Measurements from ENCODE around the gene PTPRN2.

- TF ChIP-seq NR2F1 (CRISPR knock-in tag; IDR thresholded peaks at IDR 0.05) (no peak), KDM4B (CRISPR knock-in tag; IDR thresholded peaks at IDR 0.05) (no peak), SP1 (IDR thresholded peaks at IDR 0.05) (no peak), SP1 (CRISPR knock-in tag; IDR thresholded peaks at IDR 0.05) (no peak), MLXIP (CRISPR knock-in tag; IDR thresholded peaks at IDR 0.05; ENCODE audit: borderline replicate concordance) (no peak), REST (IDR thresholded peaks at IDR 0.05; ENCODE audit: borderline replicate concordance in 1 of 2, low read depth in 1 of 2, low read length in 2 of 2) (no peak), ETV6 (CRISPR knock-in tag; conservative IDR thresholded peaks at IDR 0.05) (no peak), ZHX1 (CRISPR knock-in tag; IDR thresholded peaks at IDR 0.05; ENCODE audit: low read depth) (no peak), ZGPAT (CRISPR knock-in tag; IDR thresholded peaks at IDR 0.05) (no peak), PCBP1 (IDR thresholded peaks at IDR 0.05; ENCODE audit: borderline replicate concordance, low read depth, low read length) (no peak), RFX5 (IDR thresholded peaks at IDR 0.05; ENCODE audit: low read depth, low read length) (no peak), IRF2 (CRISPR knock-in tag; IDR thresholded peaks at IDR 0.05) (no peak), TP53 (CRISPR knock-in tag; conservative IDR thresholded peaks at IDR 0.05) (no peak), DNMT1 (CRISPR knock-in tag; IDR thresholded peaks at IDR 0.05) (no peak), SUZ12 (IDR thresholded peaks at IDR 0.05; ENCODE audit: low read depth, low read length) (no peak)
Observed at GRCh38 chr7:157521752-157522151, 1065.9 kb downstream of the PTPRN2 start.
